ENCODE results near the gene GALNT14. TPM values are rescaled to one million over a fixed set of nuclear protein-coding genes. Genes with fewer than 3 reads are reported as not detected.

Gene GALNT14
- total RNA-seq, 1 experiment from 2014 or later, result 2.7 TPM

DNA sequence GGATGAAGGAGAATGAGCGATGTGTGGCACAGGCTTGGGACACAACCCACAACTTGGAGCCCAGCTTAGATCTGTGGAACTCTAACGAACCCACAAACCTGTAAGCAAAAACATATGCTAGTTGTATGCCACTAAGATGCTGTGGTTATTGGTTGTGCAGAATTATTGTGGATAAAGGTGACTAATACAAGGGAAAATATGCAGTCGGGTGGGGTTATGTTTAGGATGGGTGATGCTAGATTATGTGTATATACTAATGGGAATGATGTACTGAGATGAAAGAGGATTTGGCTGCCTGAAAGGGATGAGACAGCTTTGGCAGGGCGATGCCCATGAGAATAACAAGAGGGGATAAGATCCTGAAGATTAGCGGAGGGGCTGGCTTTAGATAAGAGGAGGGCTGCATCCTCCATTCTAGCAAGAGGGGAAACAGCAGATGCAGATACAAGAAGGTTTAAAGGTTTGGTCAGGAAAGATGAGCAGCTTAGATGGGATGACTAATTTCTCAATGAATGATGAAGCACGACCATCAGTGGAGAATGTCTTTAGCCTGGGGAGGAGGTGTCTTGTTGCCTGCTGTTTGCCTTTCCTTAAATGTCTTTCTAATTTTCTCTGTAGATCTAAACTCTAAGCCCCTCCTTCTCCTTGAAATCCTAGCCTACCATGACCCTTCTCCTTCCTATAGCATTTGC, 49.6 kb downstream of the GALNT14 start:
- Histone ChIP-seq H4K8ac (replicated peaks; ENCODE audit: insufficient read length, low read depth, low read length) (no peak overlapping the region), H3K14ac (ENCODE audit: insufficient read depth, low read length) (no peak overlapping the region)
- no CpG with 5 or more reads among the region's 6 CpGs for WGBS (ENCODE audit: extremely low coverage, insufficient read length, low lambda C conversion rate)

More for the DNA sequence above, 49.6 kb downstream of the GALNT14 start:
- Mint-ChIP-seq H3K27me3 (ENCODE audit: low read depth) (peaks cover 11% of the 10 kb centered on the region; the same call in 1 of the 2 replicates), H3K4me1 (no peaks in the 10 kb centered on the region), H3K4me3 (no peak overlapping the region), H3K36me3 (ENCODE audit: insufficient read depth in 1 of 3, low read depth in 3 of 3) (no peaks in the 10 kb centered on the region), H3K9me3 (no peaks in the 10 kb centered on the region), H3K27ac (no peak overlapping the region; a peak in 1 of 7 replicates)
- Histone ChIP-seq H4K91ac (ENCODE audit: insufficient read length, low read depth, low read length) (no peak overlapping the region), H3K79me2 (ENCODE audit: insufficient read depth, low read length) (no peaks in the 10 kb centered on the region), H4K20me1 (ENCODE audit: control insufficient read depth, insufficient read depth, insufficient read length) (no peaks in the 10 kb centered on the region), H3K79me1 (ENCODE audit: insufficient read depth, low read depth, low read length, poor library complexity, severe bottlenecking) (no peaks in the 10 kb centered on the region), H3K23me2 (ENCODE audit: insufficient read length, low read depth, low read length, poor library complexity, severe bottlenecking) (no peaks in the 10 kb centered on the region), H3K9ac (ENCODE audit: extremely low read depth, insufficient read length, low read length) (no peak overlapping the region), H3K27me3 (ENCODE audit: insufficient read depth, low read length) (no peaks in the 10 kb centered on the region), H3K23ac (ENCODE audit: insufficient read length, low read depth, low read length) (no peak overlapping the region), H3K4me1 (ENCODE audit: insufficient read depth, low read length) (no peaks in the 10 kb centered on the region), H4K5ac (ENCODE audit: insufficient read length, low read depth, low read length) (no peak overlapping the region), H3K9me3 (ENCODE audit: control insufficient read depth, low read depth, low read length) (no peaks in the 10 kb centered on the region), H3T11ph (ENCODE audit: low read length) (no peak overlapping the region), H2BK5ac (ENCODE audit: insufficient read length, low read length) (no peak overlapping the region), H2BK20ac (ENCODE audit: low read depth, low read length, poor library complexity, severe bottlenecking) (no peak overlapping the region), H2BK120ac (ENCODE audit: low read depth, low read length, poor library complexity, severe bottlenecking) (no peak overlapping the region), H2AFZ (ENCODE audit: low read length) (no peak overlapping the region), H3K4ac (ENCODE audit: low read depth, low read length) (no peak overlapping the region), H3K4me2 (ENCODE audit: insufficient read depth, insufficient read length, low read length) (no peak overlapping the region), H3K56ac (ENCODE audit: insufficient read length, low read depth, low read length) (no peak overlapping the region), H2BK15ac (ENCODE audit: low read depth, low read length) (no peak overlapping the region), H2BK12ac (ENCODE audit: insufficient read length, low read depth, low read length) (no peak overlapping the region), H3K27ac (ENCODE audit: insufficient read length, low read depth, low read length) (no peak overlapping the region), H2AK5ac (ENCODE audit: insufficient read length, low read length) (no peak overlapping the region), H3K18ac (ENCODE audit: insufficient read length, low read depth, low read length) (no peak overlapping the region)
- no peak for TF ChIP-seq CTCF (conservative IDR thresholded peaks at IDR 0.05)
- no peak for DNase-seq

Data from H9 (cell line).